ENCODE data around the gene TGIF1.

DNA sequence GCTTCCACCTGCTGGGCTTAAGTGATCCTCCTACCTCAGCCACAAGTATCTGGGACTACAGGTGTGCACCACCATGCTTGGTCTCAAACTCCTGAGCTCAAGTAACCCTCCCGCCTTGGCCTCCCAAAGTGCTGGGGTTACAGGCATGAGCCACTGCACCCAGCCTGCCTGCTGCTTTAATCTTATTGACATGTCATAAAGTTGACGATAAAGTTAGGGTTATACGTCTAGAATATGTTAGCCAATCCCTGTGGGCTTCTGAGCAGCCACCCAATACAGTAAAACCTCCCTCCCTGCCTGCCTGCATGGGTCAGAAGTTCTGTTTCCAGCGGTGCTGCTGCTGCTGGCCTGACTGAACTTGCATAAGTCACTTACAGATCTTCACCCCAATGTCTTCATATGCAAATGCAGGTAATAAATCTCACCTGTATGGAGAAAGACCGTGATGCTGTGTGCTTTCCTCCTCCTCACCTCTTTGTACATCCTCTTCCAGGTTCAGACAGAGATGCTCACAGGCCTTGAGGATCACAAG lies 30.1 kb downstream of the TGIF1 start:
- no peak for TF ChIP-seq EZH2 (IDR thresholded peaks at IDR 0.05; ENCODE audit: borderline replicate concordance, control insufficient read depth, low read depth, low read length)
- TF ChIP-seq, protein P1, sequence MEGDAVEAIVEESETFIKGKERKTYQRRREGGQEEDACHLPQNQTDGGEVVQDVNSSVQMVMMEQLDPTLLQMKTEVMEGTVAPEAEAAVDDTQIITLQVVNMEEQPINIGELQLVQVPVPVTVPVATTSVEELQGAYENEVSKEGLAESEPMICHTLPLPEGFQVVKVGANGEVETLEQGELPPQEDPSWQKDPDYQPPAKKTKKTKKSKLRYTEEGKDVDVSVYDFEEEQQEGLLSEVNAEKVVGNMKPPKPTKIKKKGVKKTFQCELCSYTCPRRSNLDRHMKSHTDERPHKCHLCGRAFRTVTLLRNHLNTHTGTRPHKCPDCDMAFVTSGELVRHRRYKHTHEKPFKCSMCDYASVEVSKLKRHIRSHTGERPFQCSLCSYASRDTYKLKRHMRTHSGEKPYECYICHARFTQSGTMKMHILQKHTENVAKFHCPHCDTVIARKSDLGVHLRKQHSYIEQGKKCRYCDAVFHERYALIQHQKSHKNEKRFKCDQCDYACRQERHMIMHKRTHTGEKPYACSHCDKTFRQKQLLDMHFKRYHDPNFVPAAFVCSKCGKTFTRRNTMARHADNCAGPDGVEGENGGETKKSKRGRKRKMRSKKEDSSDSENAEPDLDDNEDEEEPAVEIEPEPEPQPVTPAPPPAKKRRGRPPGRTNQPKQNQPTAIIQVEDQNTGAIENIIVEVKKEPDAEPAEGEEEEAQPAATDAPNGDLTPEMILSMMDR (IDR thresholded peaks at IDR 0.05 in 2 of 3, conservative IDR thresholded peaks at IDR 0.05 in 1 of 3; ENCODE audit: control insufficient read depth in 2 of 3, extremely low read depth in 1 of 3, insufficient read depth in 1 of 3, low read depth in 3 of 3, low read length in 3 of 3), result no peak

All from GM12878 (cell line).